K562 (cell line): ENCODE results near the gene LDAF1. TPM values are rescaled to one million over a fixed set of nuclear protein-coding genes. Genes with fewer than 3 reads are reported as not detected.

Experiments used
- ATAC-seq: fragments of 200-7000 bp; cut with Tn5 transposase; 3 replicates; pipeline ENCODE4 v1.9.1; 2020; ENCODE audit warnings: moderate library complexity
- BruUV-seq: library from RNA; stranded (reverse); fragments of 400-500 nt; replicated peaks from 2 replicates; lab custom pipeline; 2021; lab: Mats Ljungman, UMichigan
- CTCF ChIA-PET: fragments of 300-600 bp; formaldehyde crosslinking; extraction: SDS; loops from one replicate; lab custom pipeline; 2021; ENCODE audit warnings: low intra/inter-chr PET ratio; lab: Yijun Ruan, JAX
- POLR2A ChIA-PET: fragments of 300-600, 350-650 bp; sonication (Branson Sonifier 250); formaldehyde crosslinking; extraction: SDS; loops from one replicate; lab custom pipeline; 2021; ENCODE audit warnings: antibody characterized with exemption, inconsistent platforms; lab: Yijun Ruan, JAX
- DNase-seq, 4 experiments: peaks; one replicate each; pipeline versions ENCODE4 v3.0.0 to v3.0.0-alpha.2; 2011 to 2018; ENCODE audit warnings: low spot score in 3 of 4, mixed read lengths in 3 of 4; ENCODE audit errors: extremely low read depth in 1 of 4
- FAIRE-seq: peaks from 2 replicates; lab custom pipeline; 2011; peaks lifted over from hg19 to GRCh38; lab: Jason Lieb, UNC
- H2AFZ ChIP-seq: 2 replicates; pipeline ENCODE4 v1.6.0; 2011; ENCODE audit warnings: low read depth, low read length, control low read depth, inconsistent platforms
- H3K27ac ChIP-seq: fragments of 200-600 bp; 3 replicates; pipeline ENCODE4 v1.8.0; 2011; ENCODE audit warnings: low read depth, mild to moderate bottlenecking, control low read depth, inconsistent platforms, low read length, moderate library complexity, mixed read lengths; ENCODE audit errors: extremely low read depth
- H3K27me3 ChIP-seq, 2 experiments: fragments of 300-600 bp in 1 of 2; 2 replicates in 1 of 2; 3 replicates in 1 of 2; pipeline versions ENCODE4 v1.6.0 to v1.8.0; 2011; ENCODE audit warnings: inconsistent platforms in 2 of 2, low read length in 2 of 2, mild to moderate bottlenecking in 1 of 2, mixed read lengths in 1 of 2, moderate library complexity in 1 of 2; ENCODE audit not compliant: control insufficient read depth in 2 of 2, insufficient read depth in 2 of 2
- H3K36me3 ChIP-seq: fragments of 300-600 bp; 3 replicates; pipeline ENCODE4 v1.8.0; 2011; ENCODE audit warnings: mild to moderate bottlenecking, low read length, inconsistent platforms; ENCODE audit not compliant: control insufficient read depth, insufficient read depth
- H3K4me1 ChIP-seq, 2 experiments: fragments of 200-600 bp in 1 of 2; replicated peaks in 1 of 2; 2 replicates in 1 of 2; 3 replicates in 1 of 2; pipeline versions ENCODE4 v1.5.1 to v1.8.0; 2011; ENCODE audit warnings: inconsistent platforms in 2 of 2, low read length in 2 of 2, mild to moderate bottlenecking in 1 of 2, mixed read lengths in 1 of 2, moderate library complexity in 1 of 2; ENCODE audit not compliant: control insufficient read depth in 2 of 2, insufficient read depth in 2 of 2
- H3K4me2 ChIP-seq: 2 replicates; pipeline ENCODE4 v1.6.1; 2011; ENCODE audit warnings: low read length, control low read depth, inconsistent platforms, mixed read lengths; ENCODE audit not compliant: insufficient read depth
- H3K4me3 ChIP-seq: fragments of 200-600 bp; sonication (generic), shearing (Covaris generic); 2 replicates; pipeline ENCODE4 v1.5.1; 2016; ENCODE audit warnings: control low read depth, inconsistent platforms
- H3K79me2 ChIP-seq: fragments of 200-600 bp; 3 replicates; pipeline ENCODE4 v1.8.0; 2011; ENCODE audit warnings: low read length, inconsistent platforms; ENCODE audit not compliant: control insufficient read depth, insufficient read depth
- H3K9ac ChIP-seq, 2 experiments: 2 replicates each; pipeline versions ENCODE4 v1.6.0 to v1.6.1; 2011; ENCODE audit warnings: low read depth in 2 of 2, low read length in 2 of 2, control low read depth in 1 of 2, inconsistent platforms in 1 of 2, mild to moderate bottlenecking in 1 of 2, mixed read lengths in 1 of 2; ENCODE audit not compliant: insufficient read depth in 1 of 2
- H3K9me1 ChIP-seq: one replicate; pipeline ENCODE4 v1.6.0; 2011; ENCODE audit warnings: inconsistent platforms, mild to moderate bottlenecking, low read length, moderate library complexity; ENCODE audit not compliant: control insufficient read depth, insufficient read depth
- H3K9me3 ChIP-seq: replicated peaks from 2 replicates; pipeline ENCODE4 v1.5.1; 2011; ENCODE audit warnings: low read depth, low read length, inconsistent platforms; ENCODE audit not compliant: control insufficient read depth, insufficient read depth
- H4K20me1 ChIP-seq: replicated peaks from 2 replicates; pipeline ENCODE4 v1.6.1; 2011; ENCODE audit warnings: low read length, inconsistent platforms, mixed read lengths; ENCODE audit not compliant: control insufficient read depth, insufficient read depth
- BRD4 ChIP-seq: fragments of 200-600 bp; sonication (generic); IDR thresholded peaks from 2 replicates; pipeline ENCODE4 v1.6.1; 2017; ENCODE audit warnings: inconsistent platforms
- HMG20B ChIP-seq: fragments of 250-450 bp; sonication (Bioruptor Pico); IDR thresholded peaks from 2 replicates; pipeline ENCODE4 v1.5.0; 2021; ENCODE audit warnings: mild to moderate bottlenecking
- NR1H2 ChIP-seq: sonication (generic); formaldehyde crosslinking; IDR thresholded peaks from 2 replicates; pipeline ENCODE4 v1.4.0; 2020; ENCODE audit warnings: mild to moderate bottlenecking, missing genetic modification reagents
- STAT5B ChIP-seq: fragments of 250-450 bp; sonication (Bioruptor Pico); IDR thresholded peaks from 2 replicates; pipeline ENCODE4 v1.8.0; 2021; ENCODE audit warnings: mild to moderate bottlenecking, inconsistent platforms
- TEAD4 ChIP-seq, 2 experiments: sonication (generic) in 1 of 2; formaldehyde crosslinking in 1 of 2; IDR thresholded peaks; 2 replicates each; pipeline versions ENCODE4 v1.6.1 to v1.8.0; 2012 to 2022; ENCODE audit warnings: borderline replicate concordance in 1 of 2, inconsistent platforms in 1 of 2, low read length in 1 of 2, mild to moderate bottlenecking in 1 of 2, missing genetic modification reagents in 1 of 2
- ZC3H4 ChIP-seq: sonication (generic); formaldehyde crosslinking; IDR thresholded peaks from 2 replicates; pipeline ENCODE4 v1.9.0; 2021; ENCODE audit warnings: missing genetic modification reagents, borderline replicate concordance
- ZNF347 ChIP-seq: fragments of 450-650 bp; formaldehyde crosslinking; IDR thresholded peaks from 2 replicates; pipeline ENCODE4 v1.4.0; 2020; ENCODE audit warnings: low read depth, mild to moderate bottlenecking, moderate library complexity
- ZNF586 ChIP-seq: fragments of 450-650 bp; formaldehyde crosslinking; conservative IDR thresholded peaks from 2 replicates; pipeline ENCODE4 v1.4.0; 2020; ENCODE audit warnings: mild to moderate bottlenecking, moderate library complexity
- ZNF668 ChIP-seq: fragments of 250-450 bp; sonication (Bioruptor Pico); IDR thresholded peaks from 2 replicates; pipeline ENCODE4 v1.8.0; 2022; ENCODE audit warnings: mild to moderate bottlenecking, inconsistent platforms
- WGBS: fragments of 100-300 bp; shearing (Covaris generic); methylation state at CpG from one replicate; pipeline ENCODE4 v1.1.6; 2016; ENCODE audit warnings: low coverage, mixed read lengths; ENCODE audit not compliant: insufficient coverage; ENCODE audit errors: missing lambda C conversion rate; 5-methylcytosine and 5-hydroxymethylcytosine counted together
- in situ Hi-C: fragments of 300-500 bp; cut with MboI; formaldehyde crosslinking; loops from 4 replicates; pipeline ENCODE4 v1.15.0; 2018; ENCODE audit warnings: inconsistent platforms, mixed read lengths
- intact Hi-C: fragments of 100-400 bp; cut with micrococcal nuclease; formaldehyde crosslinking; loops from 2 replicates; pipeline ENCODE4 v1.14.2; 2022
- polyA plus RNA-seq, 8 experiments: library from polyadenylated mRNA; depleted of rRNA in 4 of 8; stranded (reverse) in 5 of 8; unstranded in 3 of 8; fragments of >200 nt; fragmentation: Nextera tagmentation in 2 of 8; fragmentation: Illumina TruSeq in 1 of 8; extraction: Ambion mirVana in 2 of 8; extraction: Trizol in 1 of 8; gene quantifications; 2 replicates each; pipeline versions ENCODE4 v1.2.1 to v1.2.3, GENCODE V29; 2011 to 2014; ENCODE audit warnings: inconsistent platforms in 1 of 8, missing spikeins in 1 of 8
- total RNA-seq, 7 experiments: library from RNA; depleted of rRNA in 6 of 7; stranded (reverse); fragments of >200 nt in 6 of 7; fragmentation: Illumina TruSeq in 2 of 7; extraction: Trizol in 2 of 7; gene quantifications; 2 replicates each; pipeline versions ENCODE4 v1.2.1 to v1.2.3, GENCODE V29; 2011 to 2021; ENCODE audit warnings: low replicate concordance in 1 of 7
- TF ChIP-seq, protein P1 (sequence below): fragments of 200-400 bp; formaldehyde crosslinking; IDR thresholded peaks from 2 replicates; pipeline ENCODE4 v1.6.1; 2017; ENCODE audit warnings: mild to moderate bottlenecking, low read depth, low read length, moderate library complexity
- TF ChIP-seq, protein P2 (sequence below): sonication (generic); formaldehyde crosslinking; IDR thresholded peaks from 2 replicates; pipeline ENCODE4 v1.8.1; 2022; ENCODE audit warnings: missing genetic modification reagents
- TF ChIP-seq, protein P3 (sequence below): fragments of 250-450 bp; sonication (Bioruptor Pico); IDR thresholded peaks from 2 replicates; pipeline ENCODE4 v1.5.1; 2021; ENCODE audit warnings: mild to moderate bottlenecking
- TF ChIP-seq, protein P4 (sequence below): fragments of 250-450 bp; sonication (Bioruptor Pico); IDR thresholded peaks from 2 replicates; pipeline ENCODE4 v1.5.0; 2021

LDAF1 gene
- total and polyA plus RNA-seq, 9 of the 15 experiments (the other 6 are each of a cell fraction or from before 2014, with no cell fraction given), result 7.0 to 20.1 (median 12.5) TPM

DNA sequence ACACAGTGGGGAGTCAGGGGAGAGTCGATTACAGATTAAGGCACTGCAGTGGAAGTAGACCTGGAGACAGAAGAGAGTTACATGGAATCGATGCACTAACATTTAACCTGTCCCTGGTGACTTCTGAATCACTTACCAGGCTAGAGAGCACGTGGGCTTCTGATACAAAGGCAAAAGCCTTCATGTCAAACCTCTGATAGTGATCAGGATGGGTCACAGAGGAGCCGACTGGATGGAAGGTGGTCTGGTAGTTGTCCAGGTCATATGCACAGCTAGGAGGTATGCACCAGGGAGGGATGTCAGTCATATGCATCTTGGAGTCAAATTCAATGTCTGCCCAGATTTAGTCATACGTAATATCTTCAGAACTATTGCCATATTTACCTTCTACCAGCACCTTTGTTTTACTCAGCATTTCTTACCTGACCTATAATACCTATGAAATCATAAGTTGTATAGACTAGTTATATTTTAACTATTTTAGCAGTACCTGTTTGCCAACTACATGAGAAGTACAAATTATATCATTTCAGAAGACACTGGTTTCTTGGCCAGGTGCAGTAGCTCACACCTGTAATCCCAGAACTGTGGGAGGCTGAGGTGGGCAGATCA is 41.2 kb downstream of the LDAF1 start:
- FAIRE-seq, result no peak
- no peak for DNase-seq
- Histone ChIP-seq H3K9ac (no peak overlapping the region), H3K4me1 (no peaks in the 10 kb centered on the region; a peak in 2 of 5 replicates), H2AFZ (no peak overlapping the region), H3K4me2 (no peak overlapping the region), H3K79me2 (no peaks in the 10 kb centered on the region), H3K4me3 (no peak overlapping the region), H3K9me3 (no peaks in the 10 kb centered on the region), H3K27me3 (peaks cover 26 to 39% of the 10 kb centered on the region in 2 experiments; a peak in 4 of 5 replicates), H3K27ac (no peak overlapping the region), H4K20me1 (no peaks in the 10 kb centered on the region), H3K36me3 (no peaks in the 10 kb centered on the region), H3K9me1 (no peaks in the 10 kb centered on the region)
- POLR2A ChIA-PET, result interaction anchor here (0.7 kb wide), 1 partner anchor 1595 kb away, joined by 3 read pairs; no protein-coding TSS in a partner anchor
- no peak for ATAC-seq
- intact Hi-C loops (no loop called here), in situ Hi-C loops (loop anchor here (5.0 kb wide), 1 partner anchor 78 kb away; the partner anchor contains the start of gene CRYM)
- no TSS peak for BruUV-seq
- WGBS, result 2% methylated on average over 5 of the region's 5 CpGs
- CTCF ChIA-PET, result no interaction called here
- no peak for TF ChIP-seq ZNF586 (CRISPR knock-in tag)
- no peak for TF ChIP-seq ZC3H4 (CRISPR knock-in tag)
- TF ChIP-seq ZNF668 (CRISPR knock-in tag), result no peak
- TF ChIP-seq, protein P1, sequence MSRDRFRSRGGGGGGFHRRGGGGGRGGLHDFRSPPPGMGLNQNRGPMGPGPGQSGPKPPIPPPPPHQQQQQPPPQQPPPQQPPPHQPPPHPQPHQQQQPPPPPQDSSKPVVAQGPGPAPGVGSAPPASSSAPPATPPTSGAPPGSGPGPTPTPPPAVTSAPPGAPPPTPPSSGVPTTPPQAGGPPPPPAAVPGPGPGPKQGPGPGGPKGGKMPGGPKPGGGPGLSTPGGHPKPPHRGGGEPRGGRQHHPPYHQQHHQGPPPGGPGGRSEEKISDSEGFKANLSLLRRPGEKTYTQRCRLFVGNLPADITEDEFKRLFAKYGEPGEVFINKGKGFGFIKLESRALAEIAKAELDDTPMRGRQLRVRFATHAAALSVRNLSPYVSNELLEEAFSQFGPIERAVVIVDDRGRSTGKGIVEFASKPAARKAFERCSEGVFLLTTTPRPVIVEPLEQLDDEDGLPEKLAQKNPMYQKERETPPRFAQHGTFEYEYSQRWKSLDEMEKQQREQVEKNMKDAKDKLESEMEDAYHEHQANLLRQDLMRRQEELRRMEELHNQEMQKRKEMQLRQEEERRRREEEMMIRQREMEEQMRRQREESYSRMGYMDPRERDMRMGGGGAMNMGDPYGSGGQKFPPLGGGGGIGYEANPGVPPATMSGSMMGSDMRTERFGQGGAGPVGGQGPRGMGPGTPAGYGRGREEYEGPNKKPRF, result no peak
- no peak for TF ChIP-seq STAT5B (CRISPR knock-in tag)
- TF ChIP-seq, protein P2, sequence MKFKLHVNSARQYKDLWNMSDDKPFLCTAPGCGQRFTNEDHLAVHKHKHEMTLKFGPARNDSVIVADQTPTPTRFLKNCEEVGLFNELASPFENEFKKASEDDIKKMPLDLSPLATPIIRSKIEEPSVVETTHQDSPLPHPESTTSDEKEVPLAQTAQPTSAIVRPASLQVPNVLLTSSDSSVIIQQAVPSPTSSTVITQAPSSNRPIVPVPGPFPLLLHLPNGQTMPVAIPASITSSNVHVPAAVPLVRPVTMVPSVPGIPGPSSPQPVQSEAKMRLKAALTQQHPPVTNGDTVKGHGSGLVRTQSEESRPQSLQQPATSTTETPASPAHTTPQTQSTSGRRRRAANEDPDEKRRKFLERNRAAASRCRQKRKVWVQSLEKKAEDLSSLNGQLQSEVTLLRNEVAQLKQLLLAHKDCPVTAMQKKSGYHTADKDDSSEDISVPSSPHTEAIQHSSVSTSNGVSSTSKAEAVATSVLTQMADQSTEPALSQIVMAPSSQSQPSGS, result no peak
- no peak for TF ChIP-seq HMG20B (CRISPR knock-in tag)
- TF ChIP-seq ZNF347 (CRISPR knock-in tag), result no peak
- no peak for TF ChIP-seq NR1H2 (CRISPR knock-in tag)
- no peak for TF ChIP-seq BRD4
- TF ChIP-seq, protein P3, sequence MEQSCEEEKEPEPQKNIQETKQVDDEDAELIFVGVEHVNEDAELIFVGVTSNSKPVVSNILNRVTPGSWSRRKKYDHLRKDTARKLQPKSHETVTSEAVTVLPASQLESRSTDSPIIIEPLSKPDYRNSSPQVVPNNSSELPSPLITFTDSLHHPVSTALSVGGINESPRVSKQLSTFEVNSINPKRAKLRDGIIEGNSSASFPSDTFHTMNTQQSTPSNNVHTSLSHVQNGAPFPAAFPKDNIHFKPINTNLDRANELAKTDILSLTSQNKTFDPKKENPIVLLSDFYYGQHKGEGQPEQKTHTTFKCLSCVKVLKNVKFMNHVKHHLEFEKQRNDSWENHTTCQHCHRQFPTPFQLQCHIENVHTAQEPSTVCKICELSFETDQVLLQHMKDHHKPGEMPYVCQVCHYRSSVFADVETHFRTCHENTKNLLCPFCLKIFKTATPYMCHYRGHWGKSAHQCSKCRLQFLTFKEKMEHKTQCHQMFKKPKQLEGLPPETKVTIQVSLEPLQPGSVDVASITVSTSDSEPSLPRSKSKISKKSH (CRISPR knock-in tag), result no peak
- TF ChIP-seq, protein P4, sequence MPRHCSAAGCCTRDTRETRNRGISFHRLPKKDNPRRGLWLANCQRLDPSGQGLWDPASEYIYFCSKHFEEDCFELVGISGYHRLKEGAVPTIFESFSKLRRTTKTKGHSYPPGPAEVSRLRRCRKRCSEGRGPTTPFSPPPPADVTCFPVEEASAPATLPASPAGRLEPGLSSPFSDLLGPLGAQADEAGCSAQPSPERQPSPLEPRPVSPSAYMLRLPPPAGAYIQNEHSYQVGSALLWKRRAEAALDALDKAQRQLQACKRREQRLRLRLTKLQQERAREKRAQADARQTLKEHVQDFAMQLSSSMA, result no peak
- TF ChIP-seq TEAD4 (IDR thresholded peaks at IDR 0.05; ENCODE audit: low read length), result no peak
- no peak for TF ChIP-seq TEAD4 (CRISPR knock-in tag; IDR thresholded peaks at IDR 0.05; ENCODE audit: borderline replicate concordance)
